ENCODE data around the gene PRKX. TPM values are rescaled to one million over a fixed set of nuclear protein-coding genes. Genes with fewer than 3 reads are reported as not detected.
"Not testable (repeated sequence)": the region's sequence is repeated elsewhere in the genome, so short reads cannot be mapped to it uniquely, and the experiment has no call there.

Gene PRKX
- total RNA-seq, 1 donor from 2014 or later, result 57.3 TPM

DNA sequence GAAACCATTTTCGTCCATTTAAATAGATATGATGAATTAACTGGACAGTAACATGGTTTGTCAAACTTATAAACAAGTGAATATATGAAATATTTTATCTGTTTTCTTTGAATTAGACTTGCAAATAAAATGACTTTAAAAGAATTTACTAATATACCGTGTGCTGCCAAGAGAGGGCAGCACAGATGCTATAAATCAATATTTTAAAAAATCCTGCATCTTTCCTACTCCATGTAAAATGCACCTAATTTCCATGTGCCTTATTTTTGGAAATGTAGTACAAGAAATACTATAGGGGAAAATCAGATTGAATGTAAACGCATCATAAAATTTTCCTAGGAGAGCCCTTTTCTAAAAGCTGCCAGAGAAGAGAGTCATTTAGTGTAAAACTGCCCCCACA lies 62.2 kb downstream of the PRKX start:
- Mint-ChIP-seq H3K27ac (ENCODE audit: unreplicated experiment) (no peak overlapping the region), H3K4me1 (no peaks in the 10 kb centered on the region)

DNA sequence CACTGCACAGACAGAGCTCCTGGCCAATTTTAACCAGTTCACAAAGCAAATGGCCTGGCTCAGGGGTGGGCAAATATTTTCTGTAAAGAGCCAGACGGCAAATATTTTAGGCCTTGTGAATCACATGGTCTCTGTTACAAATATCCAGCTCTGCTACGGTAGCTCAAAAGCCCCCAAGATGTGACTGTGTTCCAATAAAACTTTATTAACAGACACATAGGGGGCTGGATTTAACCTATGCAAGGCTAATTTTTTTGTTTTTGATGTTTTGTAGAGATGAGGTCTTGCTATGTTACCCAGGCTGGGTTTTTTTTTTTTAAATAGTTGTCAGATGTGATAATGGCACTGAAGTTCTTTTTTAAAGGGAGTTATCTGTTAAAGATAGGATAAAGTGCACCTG lies 65.4 kb downstream of the PRKX start:
- no peak for DNase-seq (ENCODE audit: low read depth, low spot score)
- peaks cover 40% of the 10 kb centered on the region for H3K36me3 Mint-ChIP-seq (ENCODE audit: low read depth)
- no peaks in the 10 kb centered on the region for H3K27me3 Mint-ChIP-seq (ENCODE audit: low read depth)
- TF ChIP-seq, protein P1, sequence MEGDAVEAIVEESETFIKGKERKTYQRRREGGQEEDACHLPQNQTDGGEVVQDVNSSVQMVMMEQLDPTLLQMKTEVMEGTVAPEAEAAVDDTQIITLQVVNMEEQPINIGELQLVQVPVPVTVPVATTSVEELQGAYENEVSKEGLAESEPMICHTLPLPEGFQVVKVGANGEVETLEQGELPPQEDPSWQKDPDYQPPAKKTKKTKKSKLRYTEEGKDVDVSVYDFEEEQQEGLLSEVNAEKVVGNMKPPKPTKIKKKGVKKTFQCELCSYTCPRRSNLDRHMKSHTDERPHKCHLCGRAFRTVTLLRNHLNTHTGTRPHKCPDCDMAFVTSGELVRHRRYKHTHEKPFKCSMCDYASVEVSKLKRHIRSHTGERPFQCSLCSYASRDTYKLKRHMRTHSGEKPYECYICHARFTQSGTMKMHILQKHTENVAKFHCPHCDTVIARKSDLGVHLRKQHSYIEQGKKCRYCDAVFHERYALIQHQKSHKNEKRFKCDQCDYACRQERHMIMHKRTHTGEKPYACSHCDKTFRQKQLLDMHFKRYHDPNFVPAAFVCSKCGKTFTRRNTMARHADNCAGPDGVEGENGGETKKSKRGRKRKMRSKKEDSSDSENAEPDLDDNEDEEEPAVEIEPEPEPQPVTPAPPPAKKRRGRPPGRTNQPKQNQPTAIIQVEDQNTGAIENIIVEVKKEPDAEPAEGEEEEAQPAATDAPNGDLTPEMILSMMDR (conservative IDR thresholded peaks at IDR 0.05), result no peak
- H3K4me1 Mint-ChIP-seq, result no peaks in the 10 kb centered on the region
- H3K4me3 Mint-ChIP-seq, result no peak overlapping the region
- peaks cover 6% of the 10 kb centered on the region for H3K9me3 Mint-ChIP-seq
- no peak overlapping the region for H3K27ac Mint-ChIP-seq (ENCODE audit: unreplicated experiment)

More for the DNA sequence above, 62.2 kb downstream of the PRKX start:
- Mint-ChIP-seq H3K9me3 (peaks cover 2% of the 10 kb centered on the region), H3K36me3 (ENCODE audit: low read depth) (peaks cover 14% of the 10 kb centered on the region), H3K4me3 (no peak overlapping the region), H3K27me3 (ENCODE audit: low read depth) (no peaks in the 10 kb centered on the region)
- DNase-seq (ENCODE audit: low read depth, low spot score), result peak; percentile 6
- TF ChIP-seq, protein P1 (conservative IDR thresholded peaks at IDR 0.05), result peak; percentile 85

DNA sequence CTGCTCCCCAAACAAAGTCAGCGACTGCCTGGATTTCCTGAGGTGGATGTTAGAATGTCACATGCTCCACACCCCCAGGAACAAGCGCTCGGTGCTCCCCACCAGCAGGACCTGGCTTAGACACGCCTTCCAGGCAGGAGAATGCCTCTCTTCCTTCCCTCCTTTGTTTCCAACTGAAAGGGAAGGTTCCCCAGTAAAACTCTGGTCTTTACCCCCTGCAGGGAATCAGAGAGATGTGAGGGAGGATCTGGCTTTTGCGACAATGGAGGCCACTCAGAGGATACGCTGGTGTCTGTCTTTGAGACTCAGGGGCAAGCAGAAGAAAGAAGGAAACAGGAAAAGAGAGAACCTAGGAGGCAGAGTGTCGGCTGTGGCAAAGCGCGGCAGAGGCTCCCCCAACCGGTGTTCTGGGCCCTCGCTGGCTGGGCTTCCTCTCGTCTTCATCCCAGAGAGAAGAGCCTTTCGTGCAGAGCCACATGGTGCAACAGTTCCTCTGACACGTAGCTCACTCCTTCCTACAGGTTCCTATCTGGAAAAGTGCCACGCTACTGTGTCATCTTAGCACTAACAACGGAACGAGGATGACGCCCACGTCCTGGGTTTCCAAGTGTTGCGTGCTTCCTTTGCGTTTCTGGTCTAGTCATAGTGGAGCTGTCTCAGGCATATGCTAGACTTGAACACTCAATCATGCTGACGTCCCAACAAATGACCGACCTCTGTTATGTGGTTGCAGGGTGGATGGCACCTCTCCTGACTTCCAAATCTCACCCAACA lies 73.4 kb downstream of the PRKX start:
- not testable (repeated sequence) for H3K27me3 Mint-ChIP-seq (ENCODE audit: low read depth); H3K4me3 Mint-ChIP-seq; H3K9me3 Mint-ChIP-seq; DNase-seq (ENCODE audit: low read depth, low spot score)
- Mint-ChIP-seq H3K36me3 (ENCODE audit: low read depth) (peaks cover 27% of the 10 kb centered on the region), H3K27ac (ENCODE audit: unreplicated experiment) (peak overlapping the region; percentile 97), H3K4me1 (peaks cover 18% of the 10 kb centered on the region)

DNA sequence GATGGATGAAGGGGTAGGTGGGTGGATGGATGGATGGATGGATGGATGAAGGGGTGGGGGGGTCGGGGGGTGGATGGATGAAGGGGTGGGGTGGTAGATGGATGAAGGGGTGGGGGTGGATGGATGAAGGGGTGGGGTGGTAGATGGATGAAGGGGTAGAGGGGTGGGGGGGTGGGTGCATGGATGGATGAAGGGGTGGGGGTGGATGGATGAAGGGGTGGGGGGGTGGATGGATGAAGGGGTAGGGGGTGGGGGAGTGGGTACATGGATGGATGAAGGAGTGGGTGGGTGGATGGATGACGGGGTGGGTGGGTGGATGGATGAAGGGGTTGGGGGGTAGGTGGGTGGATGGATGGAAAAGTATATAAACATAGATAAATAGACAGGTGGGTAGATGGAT lies 74.2 kb downstream of the PRKX start:
- Mint-ChIP-seq H3K9me3 (peaks cover 4% of the 10 kb centered on the region), H3K4me3 (no peak overlapping the region), H3K4me1 (peaks cover 18% of the 10 kb centered on the region), H3K27me3 (ENCODE audit: low read depth) (no peaks in the 10 kb centered on the region), H3K27ac (ENCODE audit: unreplicated experiment) (no peak overlapping the region), H3K36me3 (ENCODE audit: low read depth) (peaks cover 20% of the 10 kb centered on the region)
- DNase-seq (ENCODE audit: low read depth, low spot score), result no peak
- TF ChIP-seq, protein P1 (conservative IDR thresholded peaks at IDR 0.05), result no peak

DNA sequence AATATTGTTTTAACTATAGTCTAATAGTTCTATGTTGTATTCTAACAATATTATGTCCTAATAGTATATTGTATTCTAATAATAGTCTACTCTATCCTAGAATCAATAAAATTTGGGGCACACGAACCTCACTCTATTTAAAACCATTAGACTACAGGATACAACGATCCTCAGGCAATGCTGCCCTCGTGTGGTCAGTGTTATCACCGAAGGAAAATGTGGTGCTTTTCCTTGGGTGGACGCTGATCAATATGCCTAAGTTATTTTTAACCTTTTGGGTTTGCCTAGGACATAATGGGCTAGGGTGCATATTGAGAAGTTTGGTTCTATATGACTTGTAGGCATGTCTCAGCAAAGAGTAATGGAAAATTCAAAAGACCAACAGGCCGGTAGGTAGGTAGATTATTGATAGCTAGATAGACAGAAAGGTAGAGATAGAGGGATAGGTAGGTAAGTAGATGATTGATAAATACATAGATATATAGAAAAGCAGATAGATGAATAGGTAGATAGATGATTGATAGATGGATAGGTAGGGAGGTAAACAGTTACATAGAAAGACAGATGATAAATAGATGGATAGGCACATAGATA lies 75.1 kb downstream of the PRKX start:
- TF ChIP-seq, protein P1 (conservative IDR thresholded peaks at IDR 0.05), result peak; percentile 93
- DNase-seq (ENCODE audit: low read depth, low spot score), result peak; percentile 71
- Mint-ChIP-seq H3K4me3 (no peak overlapping the region), H3K4me1 (peaks cover 18% of the 10 kb centered on the region), H3K36me3 (ENCODE audit: low read depth) (peaks cover 13% of the 10 kb centered on the region), H3K27me3 (ENCODE audit: low read depth) (no peaks in the 10 kb centered on the region), H3K9me3 (no peaks in the 10 kb centered on the region), H3K27ac (ENCODE audit: unreplicated experiment) (no peak overlapping the region)

DNA sequence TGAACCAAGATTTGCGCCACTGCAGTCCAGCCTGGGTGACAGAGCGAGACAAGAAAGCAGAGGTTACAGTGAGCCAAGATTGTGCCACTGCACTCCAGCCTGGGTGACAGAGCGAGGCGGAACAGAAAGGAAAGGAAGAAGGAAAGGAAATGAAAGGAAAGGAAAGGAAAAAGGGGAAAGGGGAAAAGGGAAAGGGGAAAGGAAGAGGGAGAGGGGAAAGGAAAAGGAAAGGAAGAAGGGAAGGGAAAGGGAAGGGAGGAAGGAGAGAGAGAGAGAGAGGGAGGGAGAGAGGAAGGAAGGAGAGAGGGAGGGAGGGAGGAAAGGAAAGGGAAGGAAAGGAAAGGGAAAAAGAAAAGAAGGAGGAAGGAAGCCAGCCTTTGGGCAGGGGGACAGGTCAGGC lies 76.6 kb downstream of the PRKX start:
- Mint-ChIP-seq H3K27me3 (ENCODE audit: low read depth) (no peaks in the 10 kb centered on the region), H3K4me3 (no peak overlapping the region), H3K36me3 (ENCODE audit: low read depth) (peaks cover 19% of the 10 kb centered on the region), H3K9me3 (no peaks in the 10 kb centered on the region), H3K27ac (ENCODE audit: unreplicated experiment) (no peak overlapping the region), H3K4me1 (peaks cover 18% of the 10 kb centered on the region)
- TF ChIP-seq, protein P1 (conservative IDR thresholded peaks at IDR 0.05), result no peak
- no peak for DNase-seq (ENCODE audit: low read depth, low spot score)

Measured in neural crest cell (in vitro differentiated cells).